Liver (tissue), 9 donors: Measurements from ENCODE around the gene CNST. TPM values are rescaled to one million over a fixed set of nuclear protein-coding genes. Genes with fewer than 3 reads are reported as not detected.

ENCODE experiments used
- DNase-seq: peaks from one replicate; pipeline ENCODE4 v3.0.0-alpha.2; 2017; ENCODE audit warnings: low spot score
- H3K27ac ChIP-seq, 2 donors: one replicate each; pipeline ENCODE4 v1.7.0; 2013; ENCODE audit warnings: inconsistent platforms in 2 of 2, low read length in 2 of 2, control low read depth in 1 of 2, low read depth in 1 of 2, mild to moderate bottlenecking in 1 of 2
- H3K27me3 ChIP-seq, 4 donors: one replicate each; pipeline versions ENCODE4 v1.6.1 to v1.7.0; 2013; ENCODE audit warnings: low read length in 3 of 4, inconsistent platforms in 1 of 4, mild to moderate bottlenecking in 1 of 4, moderate library complexity in 1 of 4; ENCODE audit not compliant: control insufficient read depth in 4 of 4, insufficient read depth in 4 of 4
- H3K36me3 ChIP-seq, 4 donors: one replicate each; pipeline versions ENCODE4 v1.6.1 to v1.7.0; 2013; ENCODE audit warnings: low read length in 3 of 4, mild to moderate bottlenecking in 3 of 4, low read depth in 1 of 4, moderate library complexity in 1 of 4; ENCODE audit not compliant: control insufficient read depth in 4 of 4, insufficient read depth in 3 of 4
- H3K4me1 ChIP-seq, 4 donors: one replicate each; pipeline versions ENCODE4 v1.6.1 to v1.7.0; 2013; ENCODE audit warnings: low read length in 3 of 4, mild to moderate bottlenecking in 3 of 4, moderate library complexity in 1 of 4; ENCODE audit not compliant: control insufficient read depth in 4 of 4, insufficient read depth in 4 of 4
- H3K4me3 ChIP-seq, 3 donors: one replicate each; pipeline versions ENCODE4 v1.6.1 to v1.7.0; 2013; ENCODE audit warnings: low read length in 3 of 3, control low read depth in 1 of 3, low read depth in 1 of 3, mild to moderate bottlenecking in 1 of 3
- H3K9ac ChIP-seq, 2 donors: one replicate each; pipeline ENCODE4 v1.7.0; 2013; ENCODE audit warnings: low read length in 2 of 2, mild to moderate bottlenecking in 2 of 2, moderate library complexity in 2 of 2, control low read depth in 1 of 2, low read depth in 1 of 2
- H3K9me3 ChIP-seq, 4 donors: one replicate each; pipeline versions ENCODE4 v1.6.1 to v1.7.0; 2013; ENCODE audit warnings: low read length in 3 of 4; ENCODE audit not compliant: control insufficient read depth in 4 of 4
- EGR1 ChIP-seq, 2 donors: IDR thresholded peaks; 2 replicates each; pipeline ENCODE4 v1.6.1; 2016 to 2018; ENCODE audit warnings: antibody characterized with exemption in 2 of 2, low read depth in 2 of 2
- FOXA1 ChIP-seq: IDR thresholded peaks from 2 replicates; pipeline ENCODE4 v1.6.1; 2016; ENCODE audit warnings: antibody characterized with exemption
- FOXA2 ChIP-seq: IDR thresholded peaks from 2 replicates; pipeline ENCODE4 v1.6.1; 2016; ENCODE audit warnings: antibody characterized with exemption
- GABPA ChIP-seq, 2 donors: IDR thresholded peaks in 1 of 2; conservative IDR thresholded peaks in 1 of 2; 2 replicates each; pipeline ENCODE4 v1.6.1; 2016; ENCODE audit warnings: antibody characterized with exemption in 2 of 2, mild to moderate bottlenecking in 1 of 2, moderate library complexity in 1 of 2
- HNF4A ChIP-seq, 2 donors: conservative IDR thresholded peaks; 2 replicates each; pipeline ENCODE4 v1.6.1; 2016; ENCODE audit warnings: antibody characterized with exemption in 2 of 2, mild to moderate bottlenecking in 2 of 2
- HNF4G ChIP-seq: IDR thresholded peaks from 2 replicates; pipeline ENCODE4 v1.6.1; 2016; ENCODE audit warnings: antibody characterized with exemption
- JUND ChIP-seq, 2 donors: IDR thresholded peaks; 2 replicates each; pipeline ENCODE4 v1.6.1; 2016; ENCODE audit warnings: antibody characterized with exemption in 2 of 2
- NR2F2 ChIP-seq: IDR thresholded peaks from 2 replicates; pipeline ENCODE4 v1.6.1; 2016; ENCODE audit warnings: antibody characterized with exemption
- RAD21 ChIP-seq, 2 donors: IDR thresholded peaks; 2 replicates each; pipeline ENCODE4 v1.6.1; 2016; ENCODE audit warnings: antibody characterized with exemption in 2 of 2, mild to moderate bottlenecking in 2 of 2
- RXRA ChIP-seq, 2 donors: IDR thresholded peaks; 2 replicates each; pipeline ENCODE4 v1.6.1; 2017 to 2018; ENCODE audit warnings: antibody characterized with exemption in 2 of 2, mild to moderate bottlenecking in 1 of 2
- SP1 ChIP-seq: IDR thresholded peaks from 2 replicates; pipeline ENCODE4 v1.6.1; 2018; ENCODE audit warnings: antibody characterized with exemption, mild to moderate bottlenecking
- TAF1 ChIP-seq: conservative IDR thresholded peaks from 2 replicates; pipeline ENCODE4 v1.6.1; 2016; ENCODE audit warnings: antibody characterized with exemption, mild to moderate bottlenecking
- YY1 ChIP-seq: IDR thresholded peaks from 2 replicates; pipeline ENCODE4 v1.6.1; 2016; ENCODE audit warnings: antibody characterized with exemption, mild to moderate bottlenecking
- WGBS: extraction: QIAGEN DNeasy Blood & Tissue Kit; methylation state at CpG from one replicate; pipeline ENCODE4 v1.1.7; 2013; 5-methylcytosine and 5-hydroxymethylcytosine counted together
- polyA plus RNA-seq, 2 donors: library from polyadenylated mRNA; stranded (reverse) in 1 of 2; unstranded in 1 of 2; fragments of 200-250 nt in 1 of 2; fragments of >200 nt in 1 of 2; fragmentation: Nextera tagmentation in 1 of 2; extraction: Ambion mirVana in 1 of 2; gene quantifications; one replicate each; pipeline versions ENCODE4 v1.2.1 to v1.2.3, GENCODE V29; 2013 to 2015
- total RNA-seq, 2 donors: library from RNA; depleted of rRNA; stranded (reverse); fragments of >200 nt; gene quantifications; one replicate each; pipeline ENCODE4 v1.2.3, GENCODE V29; 2014
- TF ChIP-seq, protein P1 (sequence below): IDR thresholded peaks from 2 replicates; pipeline ENCODE4 v1.6.1; 2016; ENCODE audit warnings: antibody characterized with exemption, mild to moderate bottlenecking
- TF ChIP-seq, protein P2 (sequence below): IDR thresholded peaks from 2 replicates; pipeline ENCODE4 v1.6.1; 2016; ENCODE audit warnings: antibody characterized with exemption
- TF ChIP-seq, protein P3 (sequence below): IDR thresholded peaks from 2 replicates; pipeline ENCODE4 v1.6.1; 2016; ENCODE audit warnings: antibody characterized with exemption
- TF ChIP-seq, protein P4 (sequence below): fragments of 150-350 bp; IDR thresholded peaks from 2 replicates; pipeline ENCODE4 v1.5.1; 2017; ENCODE audit warnings: improper control_type of control experiment, low read depth, low read length; ENCODE audit not compliant: missing input control
- TF ChIP-seq, protein P5 (sequence below): IDR thresholded peaks from 2 replicates; pipeline ENCODE4 v1.6.1; 2016; ENCODE audit warnings: antibody characterized with exemption
- donor health status: healthy.
- donor health status: healthy.
- donor health status: healthy.
- donor health status: healthy.
- donor health status: healthy.

Gene CNST
- total and polyA plus RNA-seq, 4 donors = 6.1 to 36.3 (median 12.1) TPM

DNA sequence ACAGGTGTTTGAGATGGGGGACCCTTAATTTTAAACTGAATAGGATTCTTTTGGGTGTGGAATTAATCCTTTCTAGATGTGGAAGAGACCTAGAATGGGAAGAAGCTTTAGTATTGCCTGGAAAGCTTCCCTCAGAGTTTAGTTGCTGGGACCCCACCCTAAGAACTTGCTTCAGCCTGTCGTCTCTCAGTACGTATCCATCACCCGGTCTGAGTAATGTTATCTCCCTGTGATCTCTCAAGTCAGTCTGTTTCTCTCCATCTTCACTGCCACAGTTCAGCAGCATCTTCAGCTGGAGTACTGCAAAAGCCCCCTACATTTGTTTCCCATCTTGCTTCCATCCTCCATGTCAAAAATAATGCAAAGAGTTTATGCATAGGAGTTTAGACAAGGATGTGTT is 28.9 kb downstream of the CNST start (continued):
- TF ChIP-seq, protein P1, sequence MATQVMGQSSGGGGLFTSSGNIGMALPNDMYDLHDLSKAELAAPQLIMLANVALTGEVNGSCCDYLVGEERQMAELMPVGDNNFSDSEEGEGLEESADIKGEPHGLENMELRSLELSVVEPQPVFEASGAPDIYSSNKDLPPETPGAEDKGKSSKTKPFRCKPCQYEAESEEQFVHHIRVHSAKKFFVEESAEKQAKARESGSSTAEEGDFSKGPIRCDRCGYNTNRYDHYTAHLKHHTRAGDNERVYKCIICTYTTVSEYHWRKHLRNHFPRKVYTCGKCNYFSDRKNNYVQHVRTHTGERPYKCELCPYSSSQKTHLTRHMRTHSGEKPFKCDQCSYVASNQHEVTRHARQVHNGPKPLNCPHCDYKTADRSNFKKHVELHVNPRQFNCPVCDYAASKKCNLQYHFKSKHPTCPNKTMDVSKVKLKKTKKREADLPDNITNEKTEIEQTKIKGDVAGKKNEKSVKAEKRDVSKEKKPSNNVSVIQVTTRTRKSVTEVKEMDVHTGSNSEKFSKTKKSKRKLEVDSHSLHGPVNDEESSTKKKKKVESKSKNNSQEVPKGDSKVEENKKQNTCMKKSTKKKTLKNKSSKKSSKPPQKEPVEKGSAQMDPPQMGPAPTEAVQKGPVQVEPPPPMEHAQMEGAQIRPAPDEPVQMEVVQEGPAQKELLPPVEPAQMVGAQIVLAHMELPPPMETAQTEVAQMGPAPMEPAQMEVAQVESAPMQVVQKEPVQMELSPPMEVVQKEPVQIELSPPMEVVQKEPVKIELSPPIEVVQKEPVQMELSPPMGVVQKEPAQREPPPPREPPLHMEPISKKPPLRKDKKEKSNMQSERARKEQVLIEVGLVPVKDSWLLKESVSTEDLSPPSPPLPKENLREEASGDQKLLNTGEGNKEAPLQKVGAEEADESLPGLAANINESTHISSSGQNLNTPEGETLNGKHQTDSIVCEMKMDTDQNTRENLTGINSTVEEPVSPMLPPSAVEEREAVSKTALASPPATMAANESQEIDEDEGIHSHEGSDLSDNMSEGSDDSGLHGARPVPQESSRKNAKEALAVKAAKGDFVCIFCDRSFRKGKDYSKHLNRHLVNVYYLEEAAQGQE = no peak
- no peak for TF ChIP-seq RAD21 (IDR thresholded peaks at IDR 0.05)

DNA sequence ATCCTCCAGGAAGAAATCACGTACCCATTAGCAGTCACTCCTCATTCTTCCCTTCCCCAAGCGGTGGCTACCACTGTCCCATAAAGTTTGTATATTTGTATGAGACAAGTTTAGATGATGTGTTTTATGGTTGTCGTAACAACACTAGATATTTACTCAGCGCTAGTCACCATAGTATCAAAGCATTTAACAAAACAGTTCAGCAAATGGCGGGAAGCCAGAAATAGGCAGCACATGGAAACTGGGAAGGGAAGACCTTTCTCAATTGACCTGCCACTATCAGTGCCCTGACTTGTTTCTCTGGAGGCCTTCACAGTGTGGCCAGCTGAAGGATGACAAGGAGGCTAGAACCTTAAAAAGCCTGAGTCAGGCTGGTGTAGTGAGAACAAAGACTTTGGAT is 31.1 kb downstream of the CNST start:
- TF ChIP-seq RXRA (IDR thresholded peaks at IDR 0.05) (peak; percentile 20 to 27), EGR1 (IDR thresholded peaks at IDR 0.05; ENCODE audit: low read depth in 2 of 2) (no peak), HNF4A (conservative IDR thresholded peaks at IDR 0.05) (no peak), SP1 (peak; percentile 51), JUND (IDR thresholded peaks at IDR 0.05) (no peak), FOXA2 (no peak), HNF4G (no peak), FOXA1 (no peak), RAD21 (IDR thresholded peaks at IDR 0.05) (peak in 1 of 2 donors; percentile 48), YY1 (no peak), NR2F2 (peak; percentile 88), GABPA (IDR thresholded peaks at IDR 0.05 in 1 of 2, conservative IDR thresholded peaks at IDR 0.05 in 1 of 2) (no peak), TAF1 (no peak)
- TF ChIP-seq, protein P1 = no peak
- TF ChIP-seq, protein P2, sequence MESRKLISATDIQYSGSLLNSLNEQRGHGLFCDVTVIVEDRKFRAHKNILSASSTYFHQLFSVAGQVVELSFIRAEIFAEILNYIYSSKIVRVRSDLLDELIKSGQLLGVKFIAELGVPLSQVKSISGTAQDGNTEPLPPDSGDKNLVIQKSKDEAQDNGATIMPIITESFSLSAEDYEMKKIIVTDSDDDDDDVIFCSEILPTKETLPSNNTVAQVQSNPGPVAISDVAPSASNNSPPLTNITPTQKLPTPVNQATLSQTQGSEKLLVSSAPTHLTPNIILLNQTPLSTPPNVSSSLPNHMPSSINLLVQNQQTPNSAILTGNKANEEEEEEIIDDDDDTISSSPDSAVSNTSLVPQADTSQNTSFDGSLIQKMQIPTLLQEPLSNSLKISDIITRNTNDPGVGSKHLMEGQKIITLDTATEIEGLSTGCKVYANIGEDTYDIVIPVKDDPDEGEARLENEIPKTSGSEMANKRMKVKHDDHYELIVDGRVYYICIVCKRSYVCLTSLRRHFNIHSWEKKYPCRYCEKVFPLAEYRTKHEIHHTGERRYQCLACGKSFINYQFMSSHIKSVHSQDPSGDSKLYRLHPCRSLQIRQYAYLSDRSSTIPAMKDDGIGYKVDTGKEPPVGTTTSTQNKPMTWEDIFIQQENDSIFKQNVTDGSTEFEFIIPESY = no peak
- TF ChIP-seq, protein P3, sequence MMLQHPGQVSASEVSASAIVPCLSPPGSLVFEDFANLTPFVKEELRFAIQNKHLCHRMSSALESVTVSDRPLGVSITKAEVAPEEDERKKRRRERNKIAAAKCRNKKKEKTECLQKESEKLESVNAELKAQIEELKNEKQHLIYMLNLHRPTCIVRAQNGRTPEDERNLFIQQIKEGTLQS = no peak
- TF ChIP-seq, protein P4, sequence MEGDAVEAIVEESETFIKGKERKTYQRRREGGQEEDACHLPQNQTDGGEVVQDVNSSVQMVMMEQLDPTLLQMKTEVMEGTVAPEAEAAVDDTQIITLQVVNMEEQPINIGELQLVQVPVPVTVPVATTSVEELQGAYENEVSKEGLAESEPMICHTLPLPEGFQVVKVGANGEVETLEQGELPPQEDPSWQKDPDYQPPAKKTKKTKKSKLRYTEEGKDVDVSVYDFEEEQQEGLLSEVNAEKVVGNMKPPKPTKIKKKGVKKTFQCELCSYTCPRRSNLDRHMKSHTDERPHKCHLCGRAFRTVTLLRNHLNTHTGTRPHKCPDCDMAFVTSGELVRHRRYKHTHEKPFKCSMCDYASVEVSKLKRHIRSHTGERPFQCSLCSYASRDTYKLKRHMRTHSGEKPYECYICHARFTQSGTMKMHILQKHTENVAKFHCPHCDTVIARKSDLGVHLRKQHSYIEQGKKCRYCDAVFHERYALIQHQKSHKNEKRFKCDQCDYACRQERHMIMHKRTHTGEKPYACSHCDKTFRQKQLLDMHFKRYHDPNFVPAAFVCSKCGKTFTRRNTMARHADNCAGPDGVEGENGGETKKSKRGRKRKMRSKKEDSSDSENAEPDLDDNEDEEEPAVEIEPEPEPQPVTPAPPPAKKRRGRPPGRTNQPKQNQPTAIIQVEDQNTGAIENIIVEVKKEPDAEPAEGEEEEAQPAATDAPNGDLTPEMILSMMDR = no peak
- TF ChIP-seq, protein P5, sequence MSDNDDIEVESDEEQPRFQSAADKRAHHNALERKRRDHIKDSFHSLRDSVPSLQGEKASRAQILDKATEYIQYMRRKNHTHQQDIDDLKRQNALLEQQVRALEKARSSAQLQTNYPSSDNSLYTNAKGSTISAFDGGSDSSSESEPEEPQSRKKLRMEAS = peak; percentile 49
- H3K4me3 ChIP-seq = no peak overlapping the region
- H3K27me3 ChIP-seq = no peaks in the 10 kb centered on the region
- no peak for DNase-seq
- no peak overlapping the region for H3K9ac ChIP-seq
- 69% methylated on average over 5 of the region's 5 CpGs for WGBS
- H3K4me1 ChIP-seq = peaks cover 0 to 1% (median 0%) of the 10 kb centered on the region in 4 donors
- H3K9me3 ChIP-seq = no peaks in the 10 kb centered on the region
- no peak overlapping the region for H3K27ac ChIP-seq
- H3K36me3 ChIP-seq = peaks cover 1 to 16% (median 10%) of the 10 kb centered on the region in 4 donors
